Ishikawa (cell line): ENCODE results near the gene RNF223.
A peak's percentile ranks its signal among the peaks of the same experiment; 100 is the strongest.

Experiments used
- CEBPB ChIP-seq: IDR thresholded peaks from 2 replicates; pipeline ENCODE4 v1.6.1; 2012
- CREB1 ChIP-seq: IDR thresholded peaks from 2 replicates; pipeline ENCODE4 v1.6.1; 2012; ENCODE audit warnings: low read depth
- EGR1 ChIP-seq: IDR thresholded peaks from 2 replicates; pipeline ENCODE4 v1.6.1; 2012
- EP300 ChIP-seq: IDR thresholded peaks from 2 replicates; pipeline ENCODE4 v1.6.1; 2012; ENCODE audit warnings: borderline replicate concordance
- FOXM1 ChIP-seq: IDR thresholded peaks from 2 replicates; pipeline ENCODE4 v1.6.1; 2012; ENCODE audit warnings: low read depth, borderline replicate concordance
- NFIC ChIP-seq: IDR thresholded peaks from 2 replicates; pipeline ENCODE4 v1.6.1; 2012
- RAD21 ChIP-seq: IDR thresholded peaks from 2 replicates; pipeline ENCODE4 v1.6.1; 2012; ENCODE audit warnings: low read depth
- TAF1 ChIP-seq: IDR thresholded peaks from 2 replicates; pipeline ENCODE4 v1.6.1; 2012; ENCODE audit warnings: low read depth, mild to moderate bottlenecking
- TCF12 ChIP-seq: IDR thresholded peaks from 2 replicates; pipeline ENCODE4 v1.6.1; 2012; ENCODE audit warnings: low read depth
- TEAD4 ChIP-seq: IDR thresholded peaks from 2 replicates; pipeline ENCODE4 v1.6.1; 2012
- YY1 ChIP-seq: IDR thresholded peaks from 2 replicates; pipeline ENCODE4 v1.6.1; 2012; ENCODE audit warnings: low read depth
- ZBTB7A ChIP-seq: IDR thresholded peaks from 2 replicates; pipeline ENCODE4 v1.6.1; 2012; ENCODE audit warnings: low read depth
- TF ChIP-seq, protein P1 (sequence below): IDR thresholded peaks from 2 replicates; pipeline ENCODE4 v1.6.1; 2012; ENCODE audit warnings: low read depth, mild to moderate bottlenecking
- TF ChIP-seq, protein P2 (sequence below): IDR thresholded peaks from 2 replicates; pipeline ENCODE4 v1.6.1; 2012
- TF ChIP-seq, protein P3 (sequence below): IDR thresholded peaks from 2 replicates; pipeline ENCODE4 v1.6.1; 2012

Gene RNF223

GRCh38 chr1:1035291-1035943 is 38.7 kb downstream of the RNF223 start:
- TF ChIP-seq, protein P1, sequence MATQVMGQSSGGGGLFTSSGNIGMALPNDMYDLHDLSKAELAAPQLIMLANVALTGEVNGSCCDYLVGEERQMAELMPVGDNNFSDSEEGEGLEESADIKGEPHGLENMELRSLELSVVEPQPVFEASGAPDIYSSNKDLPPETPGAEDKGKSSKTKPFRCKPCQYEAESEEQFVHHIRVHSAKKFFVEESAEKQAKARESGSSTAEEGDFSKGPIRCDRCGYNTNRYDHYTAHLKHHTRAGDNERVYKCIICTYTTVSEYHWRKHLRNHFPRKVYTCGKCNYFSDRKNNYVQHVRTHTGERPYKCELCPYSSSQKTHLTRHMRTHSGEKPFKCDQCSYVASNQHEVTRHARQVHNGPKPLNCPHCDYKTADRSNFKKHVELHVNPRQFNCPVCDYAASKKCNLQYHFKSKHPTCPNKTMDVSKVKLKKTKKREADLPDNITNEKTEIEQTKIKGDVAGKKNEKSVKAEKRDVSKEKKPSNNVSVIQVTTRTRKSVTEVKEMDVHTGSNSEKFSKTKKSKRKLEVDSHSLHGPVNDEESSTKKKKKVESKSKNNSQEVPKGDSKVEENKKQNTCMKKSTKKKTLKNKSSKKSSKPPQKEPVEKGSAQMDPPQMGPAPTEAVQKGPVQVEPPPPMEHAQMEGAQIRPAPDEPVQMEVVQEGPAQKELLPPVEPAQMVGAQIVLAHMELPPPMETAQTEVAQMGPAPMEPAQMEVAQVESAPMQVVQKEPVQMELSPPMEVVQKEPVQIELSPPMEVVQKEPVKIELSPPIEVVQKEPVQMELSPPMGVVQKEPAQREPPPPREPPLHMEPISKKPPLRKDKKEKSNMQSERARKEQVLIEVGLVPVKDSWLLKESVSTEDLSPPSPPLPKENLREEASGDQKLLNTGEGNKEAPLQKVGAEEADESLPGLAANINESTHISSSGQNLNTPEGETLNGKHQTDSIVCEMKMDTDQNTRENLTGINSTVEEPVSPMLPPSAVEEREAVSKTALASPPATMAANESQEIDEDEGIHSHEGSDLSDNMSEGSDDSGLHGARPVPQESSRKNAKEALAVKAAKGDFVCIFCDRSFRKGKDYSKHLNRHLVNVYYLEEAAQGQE, result no peak
- TF ChIP-seq, protein P2, sequence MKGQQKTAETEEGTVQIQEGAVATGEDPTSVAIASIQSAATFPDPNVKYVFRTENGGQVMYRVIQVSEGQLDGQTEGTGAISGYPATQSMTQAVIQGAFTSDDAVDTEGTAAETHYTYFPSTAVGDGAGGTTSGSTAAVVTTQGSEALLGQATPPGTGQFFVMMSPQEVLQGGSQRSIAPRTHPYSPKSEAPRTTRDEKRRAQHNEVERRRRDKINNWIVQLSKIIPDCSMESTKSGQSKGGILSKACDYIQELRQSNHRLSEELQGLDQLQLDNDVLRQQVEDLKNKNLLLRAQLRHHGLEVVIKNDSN, result no peak
- TF ChIP-seq EGR1 (no peak), TEAD4 (no peak), ZBTB7A (no peak), TCF12 (no peak), CREB1 (no peak), CEBPB (no peak), NFIC (no peak), RAD21 (no peak)
- TF ChIP-seq, protein P3, sequence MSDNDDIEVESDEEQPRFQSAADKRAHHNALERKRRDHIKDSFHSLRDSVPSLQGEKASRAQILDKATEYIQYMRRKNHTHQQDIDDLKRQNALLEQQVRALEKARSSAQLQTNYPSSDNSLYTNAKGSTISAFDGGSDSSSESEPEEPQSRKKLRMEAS, result no peak

DNA sequence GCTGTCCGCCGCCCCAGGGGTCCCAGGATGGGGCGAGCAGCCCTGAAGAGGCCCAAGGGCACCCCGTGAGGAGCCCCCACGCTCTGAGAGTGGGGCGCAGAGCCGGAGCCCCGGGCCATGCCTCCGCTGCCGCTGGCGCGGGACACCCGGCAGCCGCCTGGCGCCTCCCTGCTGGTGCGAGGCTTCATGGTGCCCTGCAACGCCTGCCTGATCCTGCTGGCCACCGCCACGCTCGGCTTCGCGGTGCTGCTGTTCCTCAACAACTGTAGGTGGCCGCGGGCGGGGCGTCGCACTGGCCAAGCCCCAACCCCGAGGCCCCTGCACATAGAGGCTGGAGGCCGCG is 39.7 kb downstream of the RNF223 start:
- TF ChIP-seq TAF1 (no peak), ZBTB7A (no peak), CEBPB (no peak), NFIC (no peak), FOXM1 (no peak), EGR1 (no peak), YY1 (no peak), TCF12 (no peak), CREB1 (no peak), RAD21 (no peak), TEAD4 (no peak)
- TF ChIP-seq, protein P3, result no peak
- TF ChIP-seq, protein P1, result no peak

DNA sequence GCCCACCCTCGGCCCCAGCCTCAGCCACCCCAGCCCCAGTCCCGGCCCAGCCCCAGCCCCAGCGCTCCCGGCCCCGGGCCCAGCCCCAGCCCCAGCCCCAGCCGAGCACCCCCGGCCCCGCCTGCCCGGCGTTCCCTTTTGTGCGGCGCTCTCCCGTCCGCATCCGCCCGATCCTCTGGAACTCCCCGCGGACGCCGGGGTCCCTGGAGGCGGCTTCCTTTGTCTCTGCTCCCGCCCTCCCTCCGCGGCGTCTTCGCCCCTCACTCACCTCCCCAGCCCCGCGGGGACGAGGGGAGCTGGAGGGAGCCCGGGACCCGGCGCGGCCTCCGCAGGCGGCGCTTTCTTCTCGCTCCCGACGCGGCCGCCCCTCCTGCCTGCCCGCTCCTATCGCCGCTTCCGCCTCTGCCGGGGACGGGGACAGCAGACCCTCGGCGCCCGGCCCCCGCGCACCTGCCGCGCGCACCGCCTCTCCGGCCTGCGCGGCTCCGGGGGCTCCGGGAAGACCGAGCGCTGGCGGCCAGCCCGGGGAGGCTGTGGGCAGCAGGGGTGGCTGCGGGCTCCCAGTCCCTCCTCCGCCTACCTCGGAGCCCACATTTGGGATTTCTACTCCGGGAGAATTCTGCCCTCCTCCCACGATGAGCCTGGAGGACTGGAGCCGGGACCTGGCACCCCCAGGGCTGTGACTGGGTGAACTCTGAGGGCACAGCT is 40.2 kb downstream of the RNF223 start:
- TF ChIP-seq CEBPB, result no peak
- TF ChIP-seq ZBTB7A, result no peak
- no peak for TF ChIP-seq TEAD4
- no peak for TF ChIP-seq FOXM1
- TF ChIP-seq, protein P3, result no peak
- no peak for TF ChIP-seq TCF12
- TF ChIP-seq EGR1, result no peak
- TF ChIP-seq, protein P1, result no peak
- TF ChIP-seq YY1, result no peak
- no peak for TF ChIP-seq TAF1
- no peak for TF ChIP-seq NFIC
- no peak for TF ChIP-seq EP300
- TF ChIP-seq RAD21, result no peak
- TF ChIP-seq, protein P2, result no peak
- no peak for TF ChIP-seq CREB1

DNA sequence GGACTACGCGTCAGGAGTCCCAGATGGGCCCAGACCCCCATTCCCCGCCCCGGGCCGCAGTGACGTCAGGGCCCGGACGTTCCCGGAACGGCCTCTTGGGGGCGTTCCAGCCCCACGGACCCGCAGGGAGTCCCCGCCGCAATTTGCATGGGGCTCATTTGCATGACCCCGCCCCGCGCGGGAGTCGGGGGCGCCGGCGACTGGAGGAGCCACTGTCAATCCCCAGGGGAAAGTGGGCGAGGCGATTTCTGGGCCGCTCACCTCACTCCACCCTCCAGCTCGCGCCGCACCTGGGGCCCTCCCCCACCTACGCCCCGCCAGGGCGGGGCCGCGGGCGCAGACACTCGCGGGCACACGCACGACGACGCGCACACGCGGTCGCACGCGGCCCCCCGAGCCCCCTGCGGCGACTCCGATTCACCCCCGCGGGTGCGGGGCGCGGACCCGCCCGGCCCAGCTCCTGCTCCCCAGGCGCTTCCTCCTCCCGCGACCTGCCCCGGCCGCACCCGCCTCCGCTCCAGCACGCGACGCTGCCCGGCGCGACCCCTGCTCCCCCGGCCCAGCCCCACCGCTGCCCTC is 41.0 kb downstream of the RNF223 start:
- TF ChIP-seq, protein P3, result peak; percentile 74
- peak; percentile 95 for TF ChIP-seq ZBTB7A
- peak; percentile 62; the same call in 1 of the 2 replicates for TF ChIP-seq CREB1
- peak; percentile 59 for TF ChIP-seq EGR1
- TF ChIP-seq RAD21, result peak; percentile 63
- TF ChIP-seq, protein P1, result no peak
